COR-L47 (cell line): ENCODE data around the gene FAM174B.

Experiments used
- DNase-seq: peaks from one replicate; lab custom pipeline; 2025; lab: John Stamatoyannopoulos, UW

FAM174B gene

GRCh38 chr15:92569778-92570177 is 85.8 kb downstream of the FAM174B start:
- no peak for DNase-seq
